Glutamatergic neuron (in vitro differentiated cells): ENCODE data around the gene FABP7. TPM values are rescaled to one million over a fixed set of nuclear protein-coding genes. Genes with fewer than 3 reads are reported as not detected.

Experiments
- DNase-seq: peaks from one replicate; pipeline ENCODE4 v3.0.0; 2022
- H3K27ac Mint-ChIP-seq: one replicate; pipeline ENCODE4 v1.8.0; 2020; ENCODE audit warnings: mild to moderate bottlenecking, mixed read lengths, inconsistent platforms; ENCODE audit not compliant: unreplicated experiment
- H3K27me3 Mint-ChIP-seq: one replicate; pipeline ENCODE4 v1.8.0; 2020; ENCODE audit warnings: mild to moderate bottlenecking, moderate library complexity, mixed read lengths, inconsistent platforms; ENCODE audit not compliant: unreplicated experiment
- H3K36me3 Mint-ChIP-seq: one replicate; pipeline ENCODE4 v1.8.0; 2020; ENCODE audit warnings: mild to moderate bottlenecking, mixed read lengths, inconsistent platforms; ENCODE audit not compliant: unreplicated experiment
- H3K4me1 Mint-ChIP-seq: one replicate; pipeline ENCODE4 v1.8.0; 2020; ENCODE audit warnings: mild to moderate bottlenecking, low read depth, mixed read lengths, inconsistent platforms; ENCODE audit not compliant: unreplicated experiment
- H3K4me3 Mint-ChIP-seq: one replicate; pipeline ENCODE4 v1.8.0; 2020; ENCODE audit warnings: mild to moderate bottlenecking, mixed read lengths, inconsistent platforms; ENCODE audit not compliant: unreplicated experiment
- H3K9me3 Mint-ChIP-seq: one replicate; pipeline ENCODE4 v1.8.0; 2020; ENCODE audit warnings: mild to moderate bottlenecking, moderate library complexity, mixed read lengths, inconsistent platforms; ENCODE audit not compliant: unreplicated experiment
- total RNA-seq: library from RNA; stranded (reverse); fragmentation: NEBNext Ultra II Directional; extraction: Animal tissue kit (Norgen Biotek cat#: 25700); gene quantifications from one replicate; pipeline ENCODE4 v1.2.1, GENCODE V29; 2021; ENCODE audit not compliant: unreplicated experiment
- TF ChIP-seq, protein P1 (sequence below): fragments of 200-600 bp; sonication (generic); IDR thresholded peaks from one replicate; pipeline ENCODE4 v1.5.0; 2021; ENCODE audit not compliant: partially characterized antibody, unreplicated experiment

The FABP7 gene
- total RNA-seq, 1 donor from 2014 or later: 3.3 TPM

DNA sequence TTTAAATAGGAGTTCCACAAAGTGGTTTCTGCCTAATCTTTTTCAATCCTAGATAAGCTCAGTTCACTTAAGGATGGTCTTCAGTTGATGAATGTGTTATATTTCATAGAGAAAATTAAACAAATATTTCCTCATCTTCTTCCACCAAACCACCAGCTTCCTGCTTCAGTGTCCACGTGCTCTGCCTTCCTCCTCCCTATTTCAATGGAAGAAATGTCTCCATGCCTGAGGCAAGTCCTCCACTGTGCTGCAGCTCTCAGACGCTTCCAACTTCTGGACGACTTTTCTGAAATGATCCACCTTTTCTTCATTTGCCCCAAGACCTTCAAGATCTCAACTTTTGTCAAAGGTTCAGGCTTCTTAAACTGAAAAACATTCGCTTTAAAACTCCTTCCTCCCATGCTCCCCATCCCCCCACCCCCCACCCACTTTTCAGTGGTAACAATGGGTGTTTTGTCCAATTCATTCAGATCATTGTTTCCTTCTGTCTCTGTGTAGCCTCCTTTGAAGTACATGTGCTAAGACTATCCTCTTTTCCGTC is 25.3 kb upstream of the FABP7 start:
- no peaks in the 10 kb centered on the region for H3K4me1 Mint-ChIP-seq
- TF ChIP-seq, protein P1, sequence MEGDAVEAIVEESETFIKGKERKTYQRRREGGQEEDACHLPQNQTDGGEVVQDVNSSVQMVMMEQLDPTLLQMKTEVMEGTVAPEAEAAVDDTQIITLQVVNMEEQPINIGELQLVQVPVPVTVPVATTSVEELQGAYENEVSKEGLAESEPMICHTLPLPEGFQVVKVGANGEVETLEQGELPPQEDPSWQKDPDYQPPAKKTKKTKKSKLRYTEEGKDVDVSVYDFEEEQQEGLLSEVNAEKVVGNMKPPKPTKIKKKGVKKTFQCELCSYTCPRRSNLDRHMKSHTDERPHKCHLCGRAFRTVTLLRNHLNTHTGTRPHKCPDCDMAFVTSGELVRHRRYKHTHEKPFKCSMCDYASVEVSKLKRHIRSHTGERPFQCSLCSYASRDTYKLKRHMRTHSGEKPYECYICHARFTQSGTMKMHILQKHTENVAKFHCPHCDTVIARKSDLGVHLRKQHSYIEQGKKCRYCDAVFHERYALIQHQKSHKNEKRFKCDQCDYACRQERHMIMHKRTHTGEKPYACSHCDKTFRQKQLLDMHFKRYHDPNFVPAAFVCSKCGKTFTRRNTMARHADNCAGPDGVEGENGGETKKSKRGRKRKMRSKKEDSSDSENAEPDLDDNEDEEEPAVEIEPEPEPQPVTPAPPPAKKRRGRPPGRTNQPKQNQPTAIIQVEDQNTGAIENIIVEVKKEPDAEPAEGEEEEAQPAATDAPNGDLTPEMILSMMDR: no peak
- peaks cover under 1% of the 10 kb centered on the region for H3K27me3 Mint-ChIP-seq
- no peaks in the 10 kb centered on the region for H3K36me3 Mint-ChIP-seq
- no peak for DNase-seq
- no peak overlapping the region for H3K4me3 Mint-ChIP-seq
- no peak overlapping the region for H3K27ac Mint-ChIP-seq
- peaks cover 2% of the 10 kb centered on the region for H3K9me3 Mint-ChIP-seq

DNA sequence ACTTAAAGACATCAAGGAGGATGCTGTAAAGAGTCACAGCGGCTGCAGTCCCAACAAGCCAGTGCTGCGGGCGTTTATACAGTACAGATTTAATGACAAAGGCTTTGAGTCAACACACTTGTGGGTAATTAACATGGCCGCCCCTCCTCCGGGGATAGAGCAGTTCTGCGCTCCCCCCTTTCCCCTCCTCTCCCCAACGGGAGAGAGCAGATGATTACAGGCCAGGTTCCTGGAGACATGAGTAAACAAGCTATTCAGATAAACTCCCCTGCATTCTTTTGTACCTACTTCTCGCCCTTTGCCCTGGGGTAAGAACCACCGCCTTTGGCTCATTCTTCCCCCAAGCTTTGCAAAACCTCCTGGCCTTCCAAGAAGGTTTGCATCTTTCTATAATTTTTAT is 23.6 kb upstream of the FABP7 start:
- DNase-seq: no peak
- TF ChIP-seq, protein P1: no peak
- H3K9me3 Mint-ChIP-seq: peaks cover 2% of the 10 kb centered on the region
- peaks cover 2% of the 10 kb centered on the region for H3K27me3 Mint-ChIP-seq
- no peak overlapping the region for H3K27ac Mint-ChIP-seq
- H3K36me3 Mint-ChIP-seq: no peaks in the 10 kb centered on the region
- no peaks in the 10 kb centered on the region for H3K4me1 Mint-ChIP-seq
- H3K4me3 Mint-ChIP-seq: no peak overlapping the region

DNA sequence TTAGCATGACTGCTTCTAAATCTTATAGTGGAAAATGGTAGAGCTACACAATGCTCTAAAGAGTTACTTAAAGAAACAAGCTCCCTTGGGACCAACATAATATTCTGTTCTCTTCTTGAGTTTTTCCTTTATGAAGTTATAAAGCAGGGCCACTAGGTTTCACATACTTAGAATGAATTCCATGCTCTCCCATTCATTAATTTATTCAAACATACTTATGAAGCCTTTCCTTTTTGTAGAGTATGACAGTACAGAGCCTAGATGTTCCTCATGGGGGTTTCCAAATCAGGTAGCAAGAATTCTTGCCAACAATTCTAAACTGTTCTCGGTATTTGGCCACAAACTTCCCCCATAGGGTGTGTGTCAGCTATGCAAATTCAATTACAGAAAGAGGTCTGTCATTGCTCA is 20.6 kb upstream of the FABP7 start:
- H3K27me3 Mint-ChIP-seq: peaks cover 2% of the 10 kb centered on the region
- DNase-seq: no peak
- H3K4me1 Mint-ChIP-seq: no peaks in the 10 kb centered on the region
- H3K9me3 Mint-ChIP-seq: peaks cover 2% of the 10 kb centered on the region
- H3K4me3 Mint-ChIP-seq: no peak overlapping the region
- H3K36me3 Mint-ChIP-seq: no peaks in the 10 kb centered on the region
- TF ChIP-seq, protein P1: no peak
- H3K27ac Mint-ChIP-seq: no peak overlapping the region

DNA sequence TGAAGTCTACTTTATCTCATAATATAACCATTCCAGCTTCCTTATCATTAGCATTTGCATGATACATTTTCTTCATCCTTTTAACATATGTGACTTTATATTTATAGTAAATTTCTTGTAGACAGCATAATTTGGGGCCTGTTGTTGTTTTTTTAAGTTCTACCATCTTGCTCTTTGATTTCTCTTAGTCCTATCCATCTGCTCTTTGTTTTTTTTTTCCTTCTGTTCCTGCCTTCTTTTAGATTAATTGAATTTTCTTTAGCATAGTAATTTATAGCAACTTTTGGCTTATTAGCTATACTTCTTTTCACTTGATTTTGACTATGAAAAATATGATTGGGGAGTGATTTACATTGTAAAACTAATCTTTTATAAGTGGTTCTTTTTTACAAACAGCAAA is 19.2 kb upstream of the FABP7 start:
- Mint-ChIP-seq H3K27ac (no peak overlapping the region), H3K27me3 (peaks cover 2% of the 10 kb centered on the region), H3K36me3 (no peaks in the 10 kb centered on the region), H3K9me3 (no peaks in the 10 kb centered on the region), H3K4me3 (no peak overlapping the region), H3K4me1 (no peaks in the 10 kb centered on the region)
- TF ChIP-seq, protein P1: no peak
- no peak for DNase-seq

DNA sequence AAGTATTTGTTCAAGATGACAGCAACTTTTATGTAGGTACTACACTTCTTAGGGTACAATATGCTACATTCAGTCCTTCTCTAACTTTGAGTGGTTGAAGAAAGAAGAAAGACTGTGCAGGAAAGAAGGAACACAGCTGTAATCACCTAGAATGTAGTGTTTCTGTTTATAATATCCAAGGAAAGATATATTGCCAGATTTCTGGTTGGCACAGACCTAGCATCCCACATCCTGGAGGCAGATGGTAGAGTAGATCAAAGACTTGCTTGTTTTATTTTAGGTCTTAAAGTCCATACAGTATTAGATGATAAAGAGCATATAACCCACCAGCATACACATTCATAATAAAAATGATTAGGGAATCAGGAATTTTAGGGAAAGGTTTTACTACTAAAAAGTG is 13.3 kb upstream of the FABP7 start:
- H3K27me3 Mint-ChIP-seq: no peaks in the 10 kb centered on the region
- no peak overlapping the region for H3K4me3 Mint-ChIP-seq
- DNase-seq: no peak
- H3K4me1 Mint-ChIP-seq: no peaks in the 10 kb centered on the region
- no peaks in the 10 kb centered on the region for H3K9me3 Mint-ChIP-seq
- TF ChIP-seq, protein P1: no peak
- H3K27ac Mint-ChIP-seq: no peak overlapping the region
- no peaks in the 10 kb centered on the region for H3K36me3 Mint-ChIP-seq
